Heart left ventricle (tissue), 16 donors: ENCODE measurements around the gene SVBP. TPM values are rescaled to one million over a fixed set of nuclear protein-coding genes. Genes with fewer than 3 reads are reported as not detected.

ENCODE experiments used
- ATAC-seq, 4 donors: fragments of 200-7000 bp; cut with Tn5 transposase; one replicate each; pipeline ENCODE4 v1.9.1; 2020 to 2022; ENCODE audit warnings: moderate library complexity in 4 of 4, mild to moderate bottlenecking in 3 of 4, moderate number of reproducible peaks in 1 of 4
- DNase-seq, 5 donors: peaks; one replicate each; pipeline ENCODE4 v3.0.0-alpha.2; 2020
- H3K27ac ChIP-seq, 12 donors: fragments of 200-600 bp; sonication (generic) in 4 of 12; one replicate each; pipeline versions ENCODE4 v1.5.0 to v1.8.0; 2016 to 2022; ENCODE audit warnings: mild to moderate bottlenecking in 2 of 12
- H3K27me3 ChIP-seq, 9 donors: fragments of 200-600 bp; sonication (generic) in 2 of 9; one replicate each; pipeline versions ENCODE4 v1.5.1 to v1.8.0; 2016 to 2022; ENCODE audit warnings: mild to moderate bottlenecking in 3 of 9
- H3K36me3 ChIP-seq, 9 donors: fragments of 200-600 bp; sonication (generic) in 2 of 9; one replicate each; pipeline versions ENCODE4 v1.5.0 to v1.8.0; 2018 to 2022; ENCODE audit warnings: mild to moderate bottlenecking in 2 of 9
- H3K4me1 ChIP-seq, 12 donors: fragments of 200-600 bp; sonication (generic) in 4 of 12; one replicate each; pipeline versions ENCODE4 v1.5.0 to v1.8.0; 2016 to 2022; ENCODE audit warnings: mild to moderate bottlenecking in 3 of 12
- H3K4me3 ChIP-seq, 12 donors: fragments of 200-600 bp; sonication (generic) in 4 of 12; one replicate each; pipeline versions ENCODE4 v1.5.0 to v1.8.0; 2017 to 2022; ENCODE audit warnings: mild to moderate bottlenecking in 9 of 12, moderate library complexity in 4 of 12
- H3K9me3 ChIP-seq, 12 donors: fragments of 200-600 bp; sonication (generic) in 4 of 12; one replicate each; pipeline versions ENCODE4 v1.5.0 to v1.8.0; 2016 to 2022; ENCODE audit warnings: mild to moderate bottlenecking in 1 of 12
- POLR2A ChIP-seq, 2 donors: fragments of 450-650 bp; IDR thresholded peaks; one replicate each; pipeline ENCODE4 v1.6.1; 2017; ENCODE audit warnings: antibody characterized with exemption in 2 of 2, mild to moderate bottlenecking in 2 of 2, moderate library complexity in 2 of 2
- WGBS, 4 donors: extraction: QIAGEN DNeasy Blood & Tissue Kit in 2 of 4; methylation state at CpG; one replicate each; pipeline versions ENCODE4 v1.1.5 to v1.1.7; 2013 to 2018; 5-methylcytosine and 5-hydroxymethylcytosine counted together
- intact Hi-C, 10 donors: fragments of 100-400 bp; cut with DNase I; formaldehyde crosslinking; loops; one replicate each; pipeline versions ENCODE4 v1.11.1 to v1.14.2; 2022
- polyA plus RNA-seq, 2 donors: library from polyadenylated mRNA; stranded (reverse); fragments of 200-250 nt; gene quantifications; one replicate each; pipeline ENCODE4 v1.2.3, GENCODE V29; 2013
- total RNA-seq, 9 donors: library from RNA; depleted of rRNA in 2 of 9; stranded (reverse); fragments of >200 nt in 2 of 9; fragmentation: NEBNext Ultra II Directional in 3 of 9; extraction: Animal tissue kit (Norgen Biotek cat#: 25700) in 3 of 9; gene quantifications; one replicate each; pipeline versions ENCODE4 v1.1.0 to v1.2.4, GENCODE V29; 2016 to 2023
- TF ChIP-seq, protein P1 (sequence below), 12 donors: fragments of 200-600 bp; sonication (generic) in 4 of 12; IDR thresholded peaks; one replicate each; pipeline versions ENCODE4 v1.5.0 to v1.8.0; 2018 to 2022; ENCODE audit warnings: antibody characterized with exemption in 12 of 12, mild to moderate bottlenecking in 5 of 12
- donor health status: ischemic (EF 13 %, LVEDD 7.1; RV severe dilation, severe dysfunction).
- donor health status: healthy with polysubstance abuse.
- donor health status: DM: no; HTN: yes; CAD: no.
- donor health status: DM: no; HTN: no; CAD: no.
- donor health status: ischemic (EF 25% LVEDD 6.9; RV normal size, moderate dysfunction).
- donor health status: ischemic (EF 25% LVEDD 5.7; RV mildly dilated, moderate dysfunction).
- donor health status: healthy.
- donor health status: DM: yes; HTN: yes; CAD: no.
- donor health status: ischemic (EF 35%, LVEDD 5.7; RV mildly dilated, moderate dysfunction).
- donor health status: nonischemic (EF 11% LVEDD 7.7; RV severe dilation, severe dysfunction).
- donor health status: DM: yes; HTN: yes; CAD: no.
- donor health status: PGD.
- donor health status: ischemic (EF 29% LVEDD 5.4; RV normal size, mild dysfunction).
- donor health status: nonischemic (EF 23%, LVEDD 6.1; RV moderate dilation, normal function).

SVBP gene
- total and polyA plus RNA-seq, 11 donors, result 11.5 to 33.5 (median 16.5) TPM

DNA sequence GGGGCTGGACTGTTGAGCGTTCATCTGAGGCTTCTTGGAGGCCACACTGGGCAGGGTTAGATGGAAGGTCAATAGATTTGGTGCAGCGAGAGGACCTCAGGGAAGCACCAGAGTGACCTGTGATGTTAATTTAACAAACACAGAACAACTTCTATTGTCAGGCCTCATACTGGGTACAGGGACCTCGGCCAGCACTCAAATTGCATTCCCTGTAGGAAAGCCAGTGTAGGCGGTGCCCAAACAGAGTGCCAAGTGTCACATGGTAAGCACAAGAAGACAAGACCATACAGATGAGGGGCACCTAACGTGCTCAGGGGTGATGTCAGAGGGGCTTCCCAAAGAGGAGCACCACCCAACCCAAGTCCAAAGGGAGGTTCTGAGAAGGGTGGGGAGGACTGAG lies 31.1 kb downstream of the SVBP start:
- TF ChIP-seq, protein P1, sequence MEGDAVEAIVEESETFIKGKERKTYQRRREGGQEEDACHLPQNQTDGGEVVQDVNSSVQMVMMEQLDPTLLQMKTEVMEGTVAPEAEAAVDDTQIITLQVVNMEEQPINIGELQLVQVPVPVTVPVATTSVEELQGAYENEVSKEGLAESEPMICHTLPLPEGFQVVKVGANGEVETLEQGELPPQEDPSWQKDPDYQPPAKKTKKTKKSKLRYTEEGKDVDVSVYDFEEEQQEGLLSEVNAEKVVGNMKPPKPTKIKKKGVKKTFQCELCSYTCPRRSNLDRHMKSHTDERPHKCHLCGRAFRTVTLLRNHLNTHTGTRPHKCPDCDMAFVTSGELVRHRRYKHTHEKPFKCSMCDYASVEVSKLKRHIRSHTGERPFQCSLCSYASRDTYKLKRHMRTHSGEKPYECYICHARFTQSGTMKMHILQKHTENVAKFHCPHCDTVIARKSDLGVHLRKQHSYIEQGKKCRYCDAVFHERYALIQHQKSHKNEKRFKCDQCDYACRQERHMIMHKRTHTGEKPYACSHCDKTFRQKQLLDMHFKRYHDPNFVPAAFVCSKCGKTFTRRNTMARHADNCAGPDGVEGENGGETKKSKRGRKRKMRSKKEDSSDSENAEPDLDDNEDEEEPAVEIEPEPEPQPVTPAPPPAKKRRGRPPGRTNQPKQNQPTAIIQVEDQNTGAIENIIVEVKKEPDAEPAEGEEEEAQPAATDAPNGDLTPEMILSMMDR (IDR thresholded peaks at IDR 0.05), result no peak
- no peak for TF ChIP-seq POLR2A (IDR thresholded peaks at IDR 0.05)
- intact Hi-C loops, result loop anchor here in 1 of 10 donors (10.0 kb wide), 1 partner anchor 119 kb away; no protein-coding TSS in a partner anchor
- ATAC-seq, result peak in 2 of 4 donors; percentile 45 to 51

DNA sequence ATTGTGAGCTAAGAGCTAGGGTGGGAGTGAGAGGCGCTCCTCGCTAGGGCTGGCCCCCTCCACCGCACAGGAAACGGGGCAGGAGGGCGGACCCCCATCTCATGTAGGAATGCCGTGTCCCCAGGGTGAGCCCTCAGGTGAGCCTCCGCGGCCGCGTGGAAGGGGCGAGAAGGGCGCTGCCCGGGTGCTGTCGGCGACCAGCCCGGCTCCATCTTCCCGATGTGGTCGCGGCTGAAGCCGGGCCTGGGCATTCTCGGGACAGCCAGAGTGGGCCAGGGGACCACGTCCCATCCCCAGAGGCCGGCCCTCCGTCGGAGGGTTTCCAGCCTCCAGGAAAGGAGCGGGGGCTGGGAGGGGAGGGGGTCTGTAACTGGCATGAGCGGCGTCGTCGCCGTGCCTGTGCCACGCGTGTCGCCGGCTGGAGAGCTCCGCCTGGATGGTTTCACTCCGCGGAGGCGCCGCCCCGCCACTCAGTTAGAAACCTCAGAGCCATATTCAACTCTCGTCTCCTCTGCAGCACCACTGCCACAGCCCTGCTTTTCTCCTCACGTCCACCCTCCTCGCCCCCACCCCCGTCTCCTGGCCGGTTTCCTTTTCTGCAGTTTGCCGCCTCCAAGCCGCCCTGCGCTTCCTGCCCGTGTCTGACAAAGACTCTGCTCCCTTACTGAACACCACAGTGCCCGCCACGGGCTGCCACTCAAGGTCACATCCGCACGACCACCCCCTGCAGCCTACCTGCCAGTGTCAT lies 32.1 kb downstream of the SVBP start, which contains the start of gene TMEM269:
Gene TMEM269 (plus strand): TSS at position 46 of the 748 bp plus-strand sequence. CDS start 4,903 bp downstream, outside the sequence.
- intact Hi-C loops, result loop anchor here in 1 of 10 donors (10.0 kb wide), 1 partner anchor 120 kb away; no protein-coding TSS in a partner anchor
- Histone ChIP-seq H3K4me1 (peaks cover 0 to 19% (median 8%) of the 10 kb centered on the region in 12 donors), H3K27me3 (no peaks in the 10 kb centered on the region), H3K9me3 (no peaks in the 10 kb centered on the region), H3K36me3 (peaks cover 0 to 28% (median 18%) of the 10 kb centered on the region in 9 donors), H3K4me3 (peak within 1 kb of the TSS in 11 of 12 donors; percentile 19 to 59 (median 50)), H3K27ac (no peak within 1 kb of the TSS)
- DNase-seq (peak in 3 of 5 donors; percentile 40 to 66 (median 51)), ATAC-seq (peak; percentile 17 to 47 (median 42))
- WGBS, 4 donors, result 10 to 16% (median 13%) methylated on average over 32 to 54 of the region's 54 CpGs
- TF ChIP-seq, protein P1 (IDR thresholded peaks at IDR 0.05), result no peak
- TF ChIP-seq POLR2A (IDR thresholded peaks at IDR 0.05), result no peak

More for the DNA sequence above, 31.1 kb downstream of the SVBP start:
- Histone ChIP-seq H3K27ac (no peak overlapping the region), H3K4me3 (no peak overlapping the region), H3K4me1 (peaks cover 0 to 19% (median 8%) of the 10 kb centered on the region in 12 donors), H3K9me3 (no peaks in the 10 kb centered on the region), H3K36me3 (peaks cover 0 to 20% (median 10%) of the 10 kb centered on the region in 9 donors), H3K27me3 (no peaks in the 10 kb centered on the region)
- no peak for DNase-seq
- WGBS, 4 donors, result 61 to 79% (median 73%) methylated on average over 5 of the region's 5 CpGs

DNA sequence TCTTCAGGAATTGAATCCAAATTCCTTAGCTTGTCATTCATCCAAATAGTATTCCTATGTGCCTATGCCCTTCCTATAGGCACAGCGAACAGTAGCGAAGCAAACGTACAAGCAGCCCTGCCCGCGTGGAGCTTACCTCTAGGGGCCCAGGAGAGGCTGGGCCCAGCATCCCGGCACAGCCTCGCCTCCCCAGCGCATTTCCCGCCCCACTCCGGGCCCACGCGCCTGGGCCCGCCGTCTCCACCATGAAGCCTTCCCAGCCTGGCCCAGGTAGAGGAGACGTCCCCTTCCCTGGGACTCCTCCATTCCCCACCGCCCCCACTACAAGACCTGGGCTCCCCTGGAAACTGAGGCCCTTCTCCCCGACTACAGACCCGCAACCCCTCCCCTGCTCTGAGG lies 32.7 kb downstream of the SVBP start:
- no peaks in the 10 kb centered on the region for H3K27me3 ChIP-seq
- DNase-seq, result no peak
- H3K36me3 ChIP-seq, result peaks cover 0 to 34% (median 24%) of the 10 kb centered on the region in 9 donors
- no peak overlapping the region for H3K27ac ChIP-seq
- H3K9me3 ChIP-seq, result no peaks in the 10 kb centered on the region
- 78 to 86% (median 82%) methylated on average over 11 to 18 of the region's 18 CpGs for WGBS, 4 donors
- TF ChIP-seq POLR2A (IDR thresholded peaks at IDR 0.05), result no peak
- intact Hi-C loops, result loop anchor here in 1 of 10 donors (10.0 kb wide), 1 partner anchor 120 kb away; no protein-coding TSS in a partner anchor
- H3K4me3 ChIP-seq, result peak overlapping the region in 7 of 12 donors; percentile 45 to 59 (median 54)
- H3K4me1 ChIP-seq, result peaks cover 0 to 19% (median 8%) of the 10 kb centered on the region in 12 donors
- ATAC-seq, result peak in 1 of 4 donors; percentile 12

DNA sequence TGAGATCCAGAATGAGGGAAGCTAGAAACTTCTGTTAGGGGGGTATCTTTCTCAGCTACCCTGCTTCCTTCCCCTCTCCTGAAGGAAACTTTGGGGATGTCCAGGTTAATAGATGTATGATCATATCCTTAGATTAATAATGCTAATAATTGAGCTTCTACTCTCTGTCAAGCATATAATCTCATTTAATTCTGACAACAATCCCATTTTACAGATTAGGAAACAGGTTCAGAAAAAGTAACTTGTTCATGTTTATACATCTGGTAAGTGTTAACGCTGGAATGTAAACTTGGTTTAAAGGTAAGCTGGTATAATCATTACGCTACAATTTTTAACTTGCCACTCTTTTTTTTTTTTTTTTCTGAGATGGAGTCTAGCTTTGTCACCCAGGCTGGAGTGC lies 34.1 kb downstream of the SVBP start:
- no peak for DNase-seq
- H3K4me3 ChIP-seq, result no peak overlapping the region
- H3K9me3 ChIP-seq, result no peaks in the 10 kb centered on the region
- peaks cover 0 to 19% (median 8%) of the 10 kb centered on the region in 12 donors for H3K4me1 ChIP-seq
- no peak overlapping the region for H3K27ac ChIP-seq
- 98 to 99% (median 98%) methylated on average over 2 of the region's 2 CpGs for WGBS, 4 donors
- H3K36me3 ChIP-seq, result peaks cover 0 to 40% (median 34%) of the 10 kb centered on the region in 9 donors
- ATAC-seq, result no peak
- no peaks in the 10 kb centered on the region for H3K27me3 ChIP-seq
- intact Hi-C loops, result loop anchor here in 1 of 10 donors (10.0 kb wide), 1 partner anchor 122 kb away; no protein-coding TSS in a partner anchor
- no peak for TF ChIP-seq POLR2A (IDR thresholded peaks at IDR 0.05)
- TF ChIP-seq, protein P1 (IDR thresholded peaks at IDR 0.05), result no peak
